HepG2 (cell line): ENCODE measurements around the gene ESPN. TPM values are rescaled to one million over a fixed set of nuclear protein-coding genes. Genes with fewer than 3 reads are reported as not detected.

Source experiments
- ATAC-seq: fragments of 200-7000 bp; cut with Tn5 transposase; 3 replicates; pipeline ENCODE4 v1.9.1; 2020; ENCODE audit warnings: mild to moderate bottlenecking, moderate library complexity
- BruUV-seq: library from RNA; stranded (reverse); fragments of 400-500 nt; replicated peaks from 2 replicates; lab custom pipeline; 2021; lab: Mats Ljungman, UMichigan
- CTCF ChIA-PET: fragments of 300-600 bp; formaldehyde crosslinking; extraction: SDS; loops from one replicate; lab custom pipeline; 2021; ENCODE audit warnings: low total read pairs, inconsistent platforms, low intra/inter-chr PET ratio; lab: Yijun Ruan, JAX
- POLR2A ChIA-PET: fragments of 350-600 bp; sonication (Branson Sonifier 250); formaldehyde crosslinking; loops from one replicate; lab custom pipeline; 2020; ENCODE audit warnings: antibody characterized with exemption, inconsistent platforms; lab: Yijun Ruan, JAX
- DNase-seq: peaks from one replicate; pipeline ENCODE4 v3.0.0-alpha.2; 2015; ENCODE audit warnings: low spot score
- FAIRE-seq: peaks from 3 replicates; lab custom pipeline; 2011; peaks lifted over from hg19 to GRCh38; lab: Jason Lieb, UNC
- H2AFZ ChIP-seq: one replicate; pipeline ENCODE4 v1.6.1; 2011; ENCODE audit warnings: low read length, inconsistent platforms
- H3K27ac ChIP-seq: fragments of 300-600 bp; 3 replicates; pipeline ENCODE4 v1.8.0; 2011; ENCODE audit warnings: mixed run types, mild to moderate bottlenecking, mixed read lengths, low read length, inconsistent platforms; ENCODE audit not compliant: insufficient read depth; ENCODE audit errors: extremely low read length
- H3K27me3 ChIP-seq, 2 experiments: fragments of 200-600 bp in 1 of 2; 2 replicates in 1 of 2; 3 replicates in 1 of 2; pipeline versions ENCODE4 v1.6.0 to v1.8.0; 2011; ENCODE audit warnings: low read length in 2 of 2, mild to moderate bottlenecking in 2 of 2, moderate library complexity in 2 of 2, inconsistent platforms in 1 of 2; ENCODE audit not compliant: insufficient read depth in 2 of 2, control insufficient read depth in 1 of 2
- H3K36me3 ChIP-seq, 2 experiments: fragments of 200-600 bp in 1 of 2; replicated peaks in 1 of 2; 2 replicates in 1 of 2; 3 replicates in 1 of 2; pipeline versions ENCODE4 v1.5.1 to v1.8.0; 2011; ENCODE audit warnings: low read length in 2 of 2, inconsistent platforms in 1 of 2; ENCODE audit not compliant: insufficient read depth in 2 of 2, control insufficient read depth in 1 of 2
- H3K4me1 ChIP-seq: 2 replicates; pipeline ENCODE4 v1.5.1; 2012; ENCODE audit warnings: low read length, inconsistent platforms; ENCODE audit not compliant: insufficient read depth
- H3K4me2 ChIP-seq: 2 replicates; pipeline ENCODE4 v1.6.0; 2011; ENCODE audit warnings: low read depth, low read length, inconsistent platforms
- H3K4me3 ChIP-seq, 3 experiments: fragments of 200-600 bp in 1 of 3; sonication (generic), shearing (Covaris generic) in 1 of 3; replicated peaks in 1 of 3; 2 replicates each; pipeline ENCODE4 v1.5.1; 2011 to 2016; ENCODE audit warnings: low read length in 3 of 3, inconsistent platforms in 2 of 3, low read depth in 2 of 3, mild to moderate bottlenecking in 2 of 3, control low read depth in 1 of 3, mixed read lengths in 1 of 3; ENCODE audit not compliant: insufficient read depth in 1 of 3
- H3K79me2 ChIP-seq: one replicate; pipeline ENCODE4 v1.6.1; 2011; ENCODE audit warnings: low read length, inconsistent platforms; ENCODE audit not compliant: insufficient read depth
- H3K9ac ChIP-seq: 2 replicates; pipeline ENCODE4 v1.6.0; 2011; ENCODE audit warnings: mild to moderate bottlenecking, low read depth, low read length, inconsistent platforms; ENCODE audit not compliant: insufficient read depth
- H3K9me3 ChIP-seq: 2 replicates; pipeline ENCODE4 v1.5.1; 2012; ENCODE audit warnings: mild to moderate bottlenecking, low read length
- H4K20me1 ChIP-seq: 2 replicates; pipeline ENCODE4 v1.6.0; 2011; ENCODE audit warnings: inconsistent platforms, mild to moderate bottlenecking, low read length, moderate library complexity; ENCODE audit not compliant: insufficient read depth
- CTCF ChIP-seq: sonication (generic); formaldehyde crosslinking; IDR thresholded peaks from 2 replicates; pipeline ENCODE4 v1.5.0; 2020; ENCODE audit warnings: mild to moderate bottlenecking, missing genetic modification reagents, moderate library complexity
- GFI1 ChIP-seq: sonication (generic); formaldehyde crosslinking; IDR thresholded peaks from 2 replicates; pipeline ENCODE4 v1.5.0; 2020; ENCODE audit warnings: missing genetic modification reagents, mild to moderate bottlenecking, borderline replicate concordance
- PHB2 ChIP-seq: fragments of 450-650 bp; IDR thresholded peaks from 2 replicates; pipeline ENCODE4 v1.6.1; 2018; ENCODE audit not compliant: partially characterized antibody
- STAG1 ChIP-seq: sonication (generic); formaldehyde crosslinking; IDR thresholded peaks from 2 replicates; pipeline ENCODE4 v1.4.0; 2020; ENCODE audit warnings: missing genetic modification reagents
- ZBTB33 ChIP-seq: sonication (generic); formaldehyde crosslinking; IDR thresholded peaks from 2 replicates; pipeline ENCODE4 v1.4.0; 2020; ENCODE audit warnings: missing genetic modification reagents
- ZNF282 ChIP-seq: fragments of 450-650 bp; IDR thresholded peaks from 2 replicates; pipeline ENCODE4 v1.6.1; 2018; ENCODE audit not compliant: partially characterized antibody
- ZNF530 ChIP-seq: sonication (generic); formaldehyde crosslinking; IDR thresholded peaks from 2 replicates; pipeline ENCODE4 v1.5.0; 2020; ENCODE audit warnings: low read depth, mild to moderate bottlenecking, missing genetic modification reagents
- ZNF687 ChIP-seq: sonication (generic); formaldehyde crosslinking; IDR thresholded peaks from 2 replicates; pipeline ENCODE4 v1.5.1; 2020; ENCODE audit warnings: mild to moderate bottlenecking, missing genetic modification reagents, moderate library complexity
- WGBS: methylation state at CpG from one replicate; pipeline ENCODE4 v1.1.6; 2017; ENCODE audit warnings: low lambda C conversion rate; 5-methylcytosine and 5-hydroxymethylcytosine counted together
- in situ Hi-C: cut with HindIII; loops from 2 replicates; pipeline ENCODE4 v1.10.0; 2017; ENCODE audit warnings: low pct_unique_long_range_greater_than_20kb; ENCODE audit not compliant: extremely low pct_ligation_motif_present
- intact Hi-C: fragments of 100-400 bp; cut with micrococcal nuclease; formaldehyde crosslinking; loops from one replicate; pipeline ENCODE4 v1.10.0; 2022; ENCODE audit not compliant: unreplicated experiment
- polyA plus RNA-seq, 8 experiments: library from polyadenylated mRNA; depleted of rRNA in 3 of 8; stranded (reverse) in 7 of 8; unstranded in 1 of 8; fragments of >200 nt; fragmentation: Illumina TruSeq in 4 of 8; extraction: Trizol in 4 of 8; gene quantifications; 2 replicates each; pipeline versions ENCODE4 v1.2.1 to v1.2.3, GENCODE V29; 2011 to 2016; ENCODE audit warnings: low read depth in 4 of 8, missing spikeins in 1 of 8, mixed read lengths in 1 of 8; ENCODE audit not compliant: insufficient read depth in 1 of 8
- total RNA-seq, 5 experiments: library from RNA; depleted of rRNA; stranded (reverse); fragments of >200 nt; fragmentation: Illumina TruSeq; extraction: Trizol; gene quantifications; 2 replicates each; pipeline ENCODE4 v1.2.3, GENCODE V29; 2016; ENCODE audit warnings: low read depth in 1 of 5

ESPN gene
- total and polyA plus RNA-seq, 2 of the 13 experiments (the other 11 are each of a cell fraction or from before 2014, with no cell fraction given) = 48.6 to 54.2 TPM

- TF ChIP-seq ZNF687 (no peak), ZNF282 (no peak), PHB2 (no peak)
These were observed 47.4 kb downstream of the ESPN start (continued) for GRCh38 chr1:6471970-6472368.

- Histone ChIP-seq H3K9ac (no peak overlapping the region), H3K4me1 (peaks cover 23% of the 10 kb centered on the region), H2AFZ (no peak overlapping the region), H3K27me3 (no peaks in the 10 kb centered on the region), H3K27ac (no peak overlapping the region), H3K9me3 (no peaks in the 10 kb centered on the region), H3K4me3 (no peak overlapping the region), H3K4me2 (no peak overlapping the region), H4K20me1 (no peaks in the 10 kb centered on the region), H3K79me2 (no peaks in the 10 kb centered on the region), H3K36me3 (no peaks in the 10 kb centered on the region)
- in situ Hi-C loops = no loop called here
- DNase-seq (no peak), ATAC-seq (no peak), FAIRE-seq (no peak)
- WGBS = 83% methylated on average over 2 of the region's 10 CpGs
- TF ChIP-seq ZNF530 (CRISPR knock-in tag) (no peak), GFI1 (CRISPR knock-in tag) (no peak), ZBTB33 (peak; percentile 50; the same call in 1 of the 2 replicates), CTCF (peak; percentile 57), STAG1 (CRISPR knock-in tag) (peak; percentile 16; the same call in 1 of the 2 replicates)
- ChIA-PET CTCF (interaction anchor here (0.8 kb wide), 1 partner anchor 28 kb away, joined by 3 read pairs; no protein-coding TSS in a partner anchor), POLR2A (interaction anchor here (1.5 kb wide), 2 partner anchors 21 to 26 kb away, joined by 3 to 4 read pairs; no protein-coding TSS in a partner anchor)
- BruUV-seq = no TSS peak
- intact Hi-C loops = no loop called here
These were observed 47.8 kb downstream of the ESPN start for GRCh38 chr1:6472391-6472790.
